Measurements from ENCODE around the gene EXOC4. TPM values are rescaled to one million over a fixed set of nuclear protein-coding genes. Genes with fewer than 3 reads are reported as not detected.

EXOC4 gene
- total and polyA plus RNA-seq, 2 donors from 2014 or later, result 22.8 to 78.7 TPM

GRCh38 chr7:133822001-133822641, 569.2 kb downstream of the EXOC4 start:
- Histone ChIP-seq H3K9ac (ENCODE audit: low read length in 3 of 3) (no peak overlapping the region), H3K36me3 (ENCODE audit: control insufficient read depth in 2 of 3, insufficient read depth in 3 of 3, low read length in 3 of 3) (peaks cover 0 to 4% (median 0%) of the 10 kb centered on the region in 3 donors), H3K9me3 (ENCODE audit: control insufficient read depth in 2 of 3, insufficient read depth in 1 of 3, low read length in 3 of 3) (no peaks in the 10 kb centered on the region), H3K4me3 (ENCODE audit: low read length in 3 of 3) (no peak overlapping the region), H3K4me1 (ENCODE audit: control insufficient read depth in 2 of 3, insufficient read depth in 2 of 3, low read depth in 1 of 3, low read length in 3 of 3) (no peaks in the 10 kb centered on the region), H3K27me3 (ENCODE audit: control insufficient read depth, insufficient read depth, low read length) (no peaks in the 10 kb centered on the region), H3K27ac (ENCODE audit: low read depth in 2 of 2, low read length in 2 of 2) (no peak overlapping the region)
- no peak for FAIRE-seq
- intact Hi-C loops (cut with DNase I), result no loop called here
- no peak for TF ChIP-seq CTCF (IDR thresholded peaks at IDR 0.05; ENCODE audit: borderline replicate concordance, extremely low read depth, insufficient read depth)
- DNase-seq, result no peak

GRCh38 chr7:133822868-133823552, 570.1 kb downstream of the EXOC4 start:
- H3K4me3 ChIP-seq (ENCODE audit: low read length in 3 of 3), result no peak overlapping the region
- H3K27ac ChIP-seq (ENCODE audit: low read depth in 2 of 2, low read length in 2 of 2), result no peak overlapping the region
- no peaks in the 10 kb centered on the region for H3K9me3 ChIP-seq (ENCODE audit: control insufficient read depth in 2 of 3, insufficient read depth in 1 of 3, low read length in 3 of 3)
- intact Hi-C loops (cut with DNase I), result no loop called here
- peaks cover 0 to 4% (median 0%) of the 10 kb centered on the region in 3 donors for H3K36me3 ChIP-seq (ENCODE audit: control insufficient read depth in 2 of 3, insufficient read depth in 3 of 3, low read length in 3 of 3)
- no peak for DNase-seq
- no peak for TF ChIP-seq CTCF (IDR thresholded peaks at IDR 0.05; ENCODE audit: borderline replicate concordance, extremely low read depth, insufficient read depth)
- no peak overlapping the region for H3K9ac ChIP-seq (ENCODE audit: low read length in 3 of 3)
- H3K4me1 ChIP-seq (ENCODE audit: control insufficient read depth in 2 of 3, insufficient read depth in 2 of 3, low read depth in 1 of 3, low read length in 3 of 3), result no peaks in the 10 kb centered on the region
- no peaks in the 10 kb centered on the region for H3K27me3 ChIP-seq (ENCODE audit: control insufficient read depth, insufficient read depth, low read length)
- FAIRE-seq, result no peak

GRCh38 chr7:133824132-133824531, 571.3 kb downstream of the EXOC4 start:
- Histone ChIP-seq H3K27ac (ENCODE audit: low read depth in 2 of 2, low read length in 2 of 2) (no peak overlapping the region), H3K27me3 (ENCODE audit: control insufficient read depth, insufficient read depth, low read length) (no peaks in the 10 kb centered on the region), H3K9me3 (ENCODE audit: control insufficient read depth in 2 of 3, insufficient read depth in 1 of 3, low read length in 3 of 3) (no peaks in the 10 kb centered on the region), H3K4me3 (ENCODE audit: low read length in 3 of 3) (no peak overlapping the region), H3K36me3 (ENCODE audit: control insufficient read depth in 2 of 3, insufficient read depth in 3 of 3, low read length in 3 of 3) (no peaks in the 10 kb centered on the region), H3K9ac (ENCODE audit: low read length in 3 of 3) (no peak overlapping the region), H3K4me1 (ENCODE audit: control insufficient read depth in 2 of 3, insufficient read depth in 2 of 3, low read depth in 1 of 3, low read length in 3 of 3) (no peaks in the 10 kb centered on the region)
- FAIRE-seq (no peak), DNase-seq (no peak)
- TF ChIP-seq CTCF (IDR thresholded peaks at IDR 0.05; ENCODE audit: borderline replicate concordance, extremely low read depth, insufficient read depth), result no peak
- intact Hi-C loops (cut with DNase I), result no loop called here

All from kidney (tissue), 14 donors.